HG03442 (cell line): ENCODE data around the gene POLR2E.
A peak's percentile ranks its signal among the peaks of the same experiment; 100 is the strongest.
"Not testable (repeated sequence)": the region's sequence is repeated elsewhere in the genome, so short reads cannot be mapped to it uniquely, and the experiment has no call there.

Source experiments
- ATAC-seq: cut with Tn5 transposase; IDR thresholded peaks from one replicate; pipeline ENCODE4 v1.9.1; 2021; ENCODE audit warnings: mild to moderate bottlenecking, moderate library complexity; ENCODE audit not compliant: unreplicated experiment

POLR2E gene

DNA sequence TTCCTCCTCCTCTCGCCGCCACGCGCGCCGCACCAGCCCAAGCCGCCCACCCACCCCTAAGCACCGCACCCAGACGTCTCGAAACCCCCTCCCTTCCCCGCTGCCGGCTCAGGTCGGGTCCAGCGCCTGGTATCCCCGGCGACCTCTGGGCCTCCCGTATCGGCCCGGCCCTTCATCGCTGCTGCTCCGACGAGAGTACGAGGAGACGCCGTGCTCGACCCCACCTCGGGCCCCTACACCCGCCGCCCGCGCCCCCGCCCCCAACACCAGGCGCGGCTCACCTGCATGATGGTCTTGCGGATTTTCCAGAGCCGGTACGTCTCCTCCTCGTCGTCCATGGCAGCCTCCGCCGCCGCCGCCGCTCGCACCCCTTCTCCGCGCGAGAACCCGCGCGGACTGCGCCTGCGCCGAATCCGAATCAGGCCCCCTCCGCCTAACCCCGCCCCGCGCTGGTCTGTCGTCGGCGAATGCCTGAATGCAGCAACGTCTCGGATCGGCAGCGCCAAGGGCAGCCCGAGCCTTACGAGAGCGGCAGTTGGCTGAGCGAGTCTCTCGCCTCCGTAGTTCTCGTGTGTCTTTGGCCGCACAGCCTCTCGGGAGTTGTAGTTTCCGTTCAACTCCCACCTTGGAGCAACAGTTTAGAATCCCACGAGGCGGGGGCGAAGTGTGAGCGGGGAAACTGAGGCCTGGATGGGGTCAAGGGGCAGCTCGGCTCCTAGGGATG is at the start of gene POLR2E:
TSS of gene POLR2E (minus strand) at position 398 of the 724 bp plus-strand sequence. CDS start at position 338, 60 bp downstream.
- ATAC-seq: peak; percentile 83

DNA sequence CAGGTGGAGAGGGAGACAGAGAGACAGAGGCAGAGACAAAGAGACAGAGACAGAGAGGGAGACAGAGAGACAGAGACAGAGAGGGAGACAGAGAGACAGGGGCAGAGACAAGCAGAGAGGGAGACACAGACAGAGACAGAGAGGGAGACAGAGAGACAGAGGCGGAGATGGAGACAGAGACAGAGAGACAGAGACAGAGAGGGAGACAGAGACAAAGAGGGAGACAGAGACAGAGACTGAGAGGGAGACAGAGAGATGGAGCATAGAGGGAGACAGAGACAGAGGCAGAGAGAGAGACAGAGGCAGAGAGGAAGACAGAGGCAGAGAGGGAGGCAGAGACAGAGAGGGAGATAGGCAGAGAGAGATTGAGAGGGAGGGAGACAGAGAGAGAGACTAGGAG is 49.6 kb upstream of the POLR2E start:
- ATAC-seq: no peak

DNA sequence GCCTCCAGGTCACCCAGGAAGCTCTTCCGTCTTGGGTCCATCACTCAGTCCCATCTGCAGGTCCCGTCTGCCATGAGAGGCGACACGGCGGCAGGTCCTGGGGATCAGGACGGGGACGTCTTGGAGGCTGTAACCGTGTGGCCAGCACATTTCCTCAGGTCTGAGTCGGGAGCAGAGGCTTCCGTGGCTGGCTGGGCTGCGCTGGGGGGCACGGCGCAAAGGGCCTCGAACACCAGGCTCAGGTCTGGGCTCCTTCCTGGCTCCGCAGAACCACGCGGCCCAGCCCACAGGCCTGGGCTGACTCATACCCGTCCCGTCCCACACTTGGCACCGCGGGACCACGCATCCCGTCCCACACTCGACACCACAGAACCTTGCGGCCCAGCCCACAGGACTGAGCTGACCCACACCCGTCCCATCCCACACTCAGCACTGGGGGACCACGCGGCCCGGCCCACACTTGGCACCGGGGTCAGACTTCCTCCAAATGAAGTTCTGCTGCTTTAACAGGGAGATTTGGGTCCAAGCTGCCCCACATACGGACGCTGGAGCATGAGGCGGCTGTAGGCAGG is 48.7 kb upstream of the POLR2E start:
- no peak for ATAC-seq

DNA sequence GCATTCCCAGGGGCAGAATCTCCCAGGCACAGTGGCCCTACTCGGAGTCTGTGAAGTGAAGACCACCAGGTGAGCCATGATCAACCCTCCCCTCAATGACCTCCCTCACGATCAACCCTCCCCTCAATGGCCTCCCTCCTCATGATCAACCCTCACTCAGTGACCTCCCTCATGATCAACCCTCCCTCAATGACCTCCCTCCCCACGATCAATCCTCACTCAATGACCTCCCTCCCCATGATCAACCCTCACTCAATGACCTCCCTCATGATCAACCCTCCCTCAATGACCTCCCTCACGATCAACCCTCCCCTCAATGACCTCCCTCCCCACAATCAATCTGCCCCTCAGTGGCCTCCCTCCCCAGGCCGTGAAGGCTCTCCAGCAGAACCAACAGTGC is 46.8 kb upstream of the POLR2E start:
- ATAC-seq: no peak

DNA sequence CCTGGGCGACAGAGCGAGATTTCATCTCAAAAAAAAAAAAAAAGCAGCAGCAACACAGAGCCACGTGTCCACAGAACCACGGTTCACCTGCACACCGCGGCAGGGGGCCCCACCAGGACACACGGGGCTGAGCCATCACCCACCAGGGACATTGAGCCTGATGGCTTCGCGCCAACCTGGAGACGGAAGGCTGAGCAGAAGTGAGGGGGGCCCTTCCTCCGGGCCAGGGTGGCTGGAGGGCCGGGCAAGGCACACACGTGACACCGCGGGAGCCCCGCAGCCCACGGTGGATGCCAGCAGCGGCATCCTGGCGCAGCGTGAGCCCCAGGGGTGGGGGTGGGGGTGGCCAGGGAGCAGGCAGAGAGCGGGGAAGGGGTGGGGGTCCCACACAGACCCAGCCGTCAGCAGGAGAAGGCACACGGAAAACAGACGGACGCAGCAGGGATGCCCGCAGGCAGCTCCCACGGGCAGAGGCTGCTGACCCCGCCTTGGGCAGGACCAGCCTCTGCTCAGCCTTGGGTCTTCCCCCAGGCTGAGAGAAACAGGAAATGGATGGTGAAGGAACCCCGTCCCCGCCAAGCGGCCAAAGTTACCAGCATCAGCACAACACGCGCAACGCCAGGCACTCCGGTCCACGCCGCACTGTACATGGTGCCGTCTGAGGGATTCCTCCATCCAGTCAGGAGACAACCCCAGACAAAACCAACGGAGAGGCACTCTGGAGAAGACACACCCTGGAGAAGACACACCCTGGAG is 45.3 kb upstream of the POLR2E start:
- no peak for ATAC-seq

DNA sequence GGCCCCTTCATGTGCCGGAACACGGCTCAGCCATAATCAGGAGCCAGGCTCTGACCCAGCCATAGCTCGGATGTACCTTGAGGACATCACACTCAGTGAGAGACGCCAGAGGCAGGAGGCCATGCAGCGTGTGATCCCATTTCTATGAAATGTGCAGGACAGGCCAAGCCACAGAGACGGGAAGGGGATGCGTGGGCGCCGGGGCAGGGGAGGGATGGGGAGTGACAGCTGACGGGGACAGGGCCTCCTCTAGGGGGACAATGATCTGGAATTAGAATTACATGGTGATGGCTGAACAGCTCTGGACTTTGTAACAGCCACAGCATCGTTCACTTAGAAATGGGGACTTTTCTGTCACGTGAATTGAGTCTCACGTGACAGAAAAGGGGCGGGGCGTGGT is 44.0 kb upstream of the POLR2E start:
- no peak for ATAC-seq

DNA sequence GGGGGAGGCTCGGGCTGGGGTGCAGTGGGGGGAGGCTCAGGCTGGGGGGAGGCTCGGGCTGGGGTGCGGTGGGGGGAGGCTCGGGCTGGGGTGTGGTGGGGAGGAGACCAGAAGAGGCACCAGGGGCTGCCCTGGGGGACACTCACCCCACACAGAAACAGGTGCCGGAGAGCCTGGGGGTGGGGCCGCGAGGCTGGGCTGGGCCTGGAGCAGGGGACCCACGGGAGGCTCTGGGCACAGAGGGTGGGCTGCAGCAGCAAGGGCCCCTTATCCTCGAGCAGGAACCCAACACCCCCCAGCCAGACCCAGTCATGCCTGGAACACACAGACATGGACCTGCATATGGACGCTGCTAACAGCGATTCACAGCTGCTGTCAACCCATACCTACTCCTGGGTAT is 42.9 kb upstream of the POLR2E start:
- no peak for ATAC-seq

DNA sequence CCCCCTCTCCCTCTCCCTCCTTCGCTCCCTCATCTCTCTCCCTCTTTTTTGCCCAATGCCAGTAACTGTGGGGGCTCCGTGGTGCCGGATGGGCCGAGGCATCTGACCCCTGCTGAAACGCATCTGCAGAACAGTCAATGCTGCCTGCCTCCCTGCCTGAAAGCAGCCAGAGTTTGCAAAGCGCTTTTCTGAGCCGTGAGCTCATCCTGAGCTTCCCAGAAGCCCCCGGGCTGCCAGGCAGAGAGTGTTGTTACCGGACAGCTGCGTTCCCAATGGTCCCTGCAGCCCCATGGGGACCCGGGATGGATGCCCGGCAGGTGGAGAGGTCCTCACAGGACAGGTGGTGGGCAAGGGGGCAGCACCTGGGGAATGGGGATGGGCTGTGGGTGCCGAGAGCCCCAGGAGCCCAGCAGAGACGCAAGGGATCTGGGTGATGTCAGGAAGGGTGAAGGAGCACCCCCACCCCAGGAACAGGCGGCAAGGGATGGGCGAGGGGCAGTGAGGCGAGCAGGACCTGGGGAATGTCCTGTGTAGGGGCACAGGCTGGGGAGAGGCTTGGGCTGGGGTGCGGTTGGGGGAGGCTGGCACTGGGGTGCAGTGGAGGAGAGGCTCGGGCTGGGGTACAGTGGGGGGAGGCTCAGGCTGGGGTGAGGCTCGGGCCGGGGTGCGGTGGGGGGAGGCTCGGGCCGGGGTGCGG is 41.6 kb upstream of the POLR2E start:
- ATAC-seq: no peak

DNA sequence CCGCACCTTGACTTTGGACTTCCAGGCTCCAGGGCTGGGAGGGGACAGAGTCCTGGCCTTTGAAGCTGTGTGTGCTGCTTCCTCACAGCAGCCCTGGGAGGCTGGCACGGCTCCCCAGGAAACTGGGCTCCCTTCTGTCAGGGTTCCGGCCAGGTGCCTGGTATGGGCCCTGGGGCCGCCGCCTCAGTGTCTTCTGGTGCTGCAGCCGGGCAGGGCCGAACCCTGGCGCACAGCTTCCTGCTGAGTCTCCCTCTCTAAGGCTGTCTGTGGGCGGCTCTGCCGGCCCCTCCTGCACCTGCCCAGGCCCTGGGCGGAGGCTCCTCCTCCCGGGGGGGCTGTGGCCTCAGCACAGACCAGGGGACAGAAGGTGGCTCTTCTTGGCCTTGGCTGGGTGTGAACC is 41.0 kb upstream of the POLR2E start:
- ATAC-seq: no peak

DNA sequence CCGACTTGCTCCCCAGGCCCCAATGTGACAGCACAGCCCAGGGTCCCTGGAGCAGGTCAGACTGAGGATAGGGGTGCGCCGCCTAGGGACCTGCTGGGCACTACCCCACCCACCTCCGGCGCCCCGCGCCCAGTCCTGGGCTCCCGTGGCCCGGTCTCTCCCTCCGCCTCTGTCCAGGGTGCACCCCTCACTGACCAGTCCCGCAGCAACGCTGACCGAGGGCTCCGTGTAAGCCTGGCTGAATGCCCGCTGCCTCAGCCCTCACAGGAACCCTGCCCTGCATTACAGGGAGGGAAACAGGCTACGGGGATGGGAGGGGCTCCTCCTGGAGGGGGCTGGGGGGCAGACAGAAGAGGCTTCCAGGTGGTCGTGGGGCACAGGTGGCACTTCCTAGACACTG is 40.3 kb upstream of the POLR2E start:
- ATAC-seq: no peak

DNA sequence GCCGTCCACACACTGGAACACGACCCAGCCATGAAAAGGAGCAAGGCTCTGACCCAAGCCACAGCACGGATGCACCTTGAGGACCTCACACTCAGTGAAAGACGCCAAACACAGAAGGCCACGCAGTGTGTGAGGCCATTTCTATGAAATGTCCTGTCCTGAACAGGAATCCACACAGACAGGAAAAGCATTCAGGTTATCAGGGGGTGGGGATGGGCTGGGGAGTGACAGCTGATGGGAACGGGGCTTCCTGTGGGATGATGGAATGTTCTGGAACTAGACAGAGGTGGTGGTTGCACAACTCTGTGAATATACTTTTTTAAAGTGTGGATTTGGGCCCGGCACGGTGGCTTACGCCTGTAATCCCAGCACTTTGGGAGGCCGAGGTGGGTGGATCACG is 39.3 kb upstream of the POLR2E start:
- no peak for ATAC-seq

DNA sequence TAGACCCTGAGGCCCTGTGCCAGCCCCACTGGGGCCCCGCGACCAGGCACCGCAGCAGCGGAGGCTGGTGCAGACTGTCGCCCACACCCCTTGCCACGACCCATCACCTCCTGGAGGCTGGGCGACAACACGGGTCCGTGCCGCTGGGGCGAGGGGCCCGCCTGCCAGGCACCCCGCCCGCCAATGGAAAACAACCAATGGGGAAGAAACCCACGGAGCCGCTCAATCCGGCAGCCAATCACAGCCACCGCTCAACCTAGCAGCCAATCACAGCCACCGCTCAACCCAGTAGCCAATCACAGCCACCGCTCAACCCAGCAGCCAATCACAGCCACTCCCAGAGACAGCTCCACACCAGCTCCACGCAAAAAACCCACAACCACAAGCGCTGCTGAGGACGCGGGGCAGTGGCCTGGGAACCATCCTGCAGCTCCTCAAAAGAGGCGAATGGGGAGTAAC is 38.3 kb upstream of the POLR2E start:
- ATAC-seq: peak; percentile 48

DNA sequence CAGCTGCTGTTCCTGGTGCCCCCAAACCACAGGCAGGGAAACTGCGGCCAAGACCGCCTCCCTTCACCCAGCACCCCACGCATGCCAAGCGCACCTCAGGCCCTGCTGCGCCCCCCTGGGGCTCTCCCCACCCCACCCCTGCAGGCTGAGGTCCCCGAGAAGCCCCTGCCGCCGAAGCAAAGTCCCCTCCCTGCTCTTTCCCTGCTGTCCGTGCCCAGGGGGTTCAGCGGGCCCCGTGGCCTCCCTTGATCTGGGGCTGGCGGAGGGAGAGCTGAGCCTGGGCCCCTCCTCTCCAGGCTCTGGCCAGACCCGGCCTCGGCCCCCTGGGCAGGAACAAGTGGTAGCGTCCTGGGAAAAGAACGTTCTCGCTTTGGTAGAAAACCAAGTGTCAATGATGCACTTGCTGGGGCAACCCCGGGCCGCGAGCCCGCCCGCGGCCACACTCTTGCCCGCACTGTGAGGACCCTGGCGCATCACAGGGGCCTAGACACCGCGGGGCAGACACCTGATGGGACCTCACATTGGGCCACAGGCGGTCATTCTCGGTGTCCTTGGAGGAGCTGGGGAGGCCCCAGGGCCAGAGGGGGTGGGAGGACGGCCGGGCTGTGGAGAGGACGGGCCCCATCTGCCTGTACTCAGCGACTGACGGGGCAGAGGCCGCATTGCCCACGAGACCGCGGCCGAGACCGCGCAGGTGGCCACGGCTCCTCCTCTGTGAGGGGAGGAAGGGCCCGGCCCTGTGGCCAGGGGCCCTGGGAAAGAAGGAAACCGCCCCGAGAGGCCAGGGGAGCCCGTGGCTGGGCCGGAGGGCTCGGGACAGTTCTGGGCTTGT is 37.6 kb upstream of the POLR2E start:
- peak; percentile 3 for ATAC-seq

DNA sequence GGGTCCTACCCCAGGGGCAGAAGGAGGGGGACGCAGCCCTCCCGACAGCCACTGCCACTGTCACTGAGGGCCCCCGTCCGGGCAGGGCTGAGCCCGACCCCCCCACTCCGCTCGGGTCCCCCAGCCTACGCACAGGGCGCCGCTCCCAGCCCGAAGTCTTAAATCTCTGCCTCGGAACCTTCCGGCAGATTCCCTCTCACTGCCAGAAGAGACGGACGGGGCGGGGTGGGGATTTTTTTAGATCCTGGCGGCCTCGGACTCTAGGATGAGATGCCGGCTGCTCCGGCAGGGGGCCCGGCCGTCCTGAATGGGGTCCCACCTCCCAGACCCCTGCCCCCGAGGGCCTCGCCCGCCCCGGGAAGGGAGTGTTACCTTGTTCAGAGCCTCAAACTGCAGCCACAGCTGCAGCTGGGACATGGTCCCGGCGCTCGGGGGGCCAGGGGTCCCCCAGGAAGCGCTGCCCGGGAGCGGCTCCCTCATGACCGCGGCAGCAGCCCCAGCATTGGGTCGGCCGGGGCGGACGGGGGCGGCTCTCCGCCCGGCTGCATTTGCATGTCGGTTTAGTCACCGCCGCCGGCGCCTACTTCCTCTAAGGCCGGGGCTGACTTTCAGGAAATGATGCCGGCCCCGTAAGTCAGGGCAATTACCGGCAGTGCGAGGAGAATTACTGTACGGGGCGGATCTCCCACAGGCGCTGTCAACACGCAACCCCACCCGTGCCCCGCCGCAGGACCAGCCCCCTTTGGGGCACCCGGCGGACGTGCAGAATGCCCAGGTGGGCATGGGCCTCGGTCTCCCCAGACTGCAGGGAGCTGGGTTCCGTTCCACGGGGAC is 36.8 kb upstream of the POLR2E start:
- ATAC-seq: peak; percentile 40

DNA sequence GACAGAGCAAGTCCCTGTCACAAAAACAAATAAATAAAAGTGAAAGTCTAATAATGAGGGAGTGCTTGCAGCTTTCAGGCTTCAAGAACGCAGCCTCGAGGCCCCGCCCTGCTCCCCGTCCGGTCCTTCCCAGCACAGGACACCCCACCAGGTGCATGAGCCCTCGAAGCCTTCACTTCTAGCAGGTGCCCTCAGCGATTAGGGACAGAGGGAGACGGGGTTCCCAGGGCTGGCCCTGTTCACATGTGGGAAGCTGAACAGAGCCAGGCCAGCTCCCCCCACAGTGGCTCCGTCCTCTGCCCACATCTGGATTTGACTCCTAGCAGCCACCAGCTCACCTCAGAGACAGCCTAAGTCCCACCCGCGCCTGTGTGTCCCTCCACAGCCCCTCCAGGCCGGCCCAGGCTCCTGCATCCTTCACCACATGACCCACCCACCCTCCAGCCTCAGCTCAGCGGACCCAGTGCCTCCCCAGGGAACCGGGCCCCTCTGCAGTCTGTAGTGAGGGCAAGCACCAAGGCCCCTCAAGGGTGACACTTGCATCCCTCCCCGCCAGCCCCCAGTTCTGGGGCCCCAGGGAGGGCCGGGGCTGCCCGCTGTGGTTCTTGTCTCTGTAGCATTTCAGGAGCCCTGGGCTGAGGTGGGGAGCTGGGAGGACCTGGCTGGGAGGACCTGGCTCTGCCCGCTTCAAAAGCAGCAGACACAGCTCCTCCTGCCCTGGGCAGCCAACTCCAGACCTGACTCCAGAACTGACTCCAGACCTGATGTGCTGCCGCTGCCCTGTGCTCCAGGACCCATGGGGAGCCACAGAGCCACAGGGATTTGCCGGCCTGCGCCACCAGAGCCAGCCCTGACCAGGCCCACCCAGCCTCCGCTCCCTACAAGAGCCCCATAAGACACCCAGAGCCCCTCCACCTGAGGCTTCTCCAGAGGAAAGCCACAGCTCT is 35.9 kb upstream of the POLR2E start:
- ATAC-seq: no peak

DNA sequence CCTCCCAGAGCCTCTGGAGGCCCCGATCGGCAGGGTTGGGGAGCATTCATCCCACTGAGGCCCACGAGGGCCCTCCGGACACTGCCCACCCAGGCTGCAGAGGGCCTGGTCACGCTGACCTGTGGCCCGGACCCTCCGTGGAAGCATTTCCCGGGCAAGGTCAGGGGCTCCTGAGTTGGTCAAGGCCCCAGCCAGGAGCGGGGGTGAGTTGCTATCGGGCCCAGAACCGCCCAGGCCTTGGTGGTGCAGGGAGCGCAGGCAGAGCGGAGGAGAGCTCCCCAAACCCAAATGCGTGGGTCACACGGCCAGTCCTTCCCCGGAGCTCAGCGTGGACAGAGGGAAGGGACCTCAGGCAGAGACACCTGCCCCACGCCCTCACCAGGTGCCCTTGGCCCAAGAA is 34.4 kb upstream of the POLR2E start:
- no peak for ATAC-seq

DNA sequence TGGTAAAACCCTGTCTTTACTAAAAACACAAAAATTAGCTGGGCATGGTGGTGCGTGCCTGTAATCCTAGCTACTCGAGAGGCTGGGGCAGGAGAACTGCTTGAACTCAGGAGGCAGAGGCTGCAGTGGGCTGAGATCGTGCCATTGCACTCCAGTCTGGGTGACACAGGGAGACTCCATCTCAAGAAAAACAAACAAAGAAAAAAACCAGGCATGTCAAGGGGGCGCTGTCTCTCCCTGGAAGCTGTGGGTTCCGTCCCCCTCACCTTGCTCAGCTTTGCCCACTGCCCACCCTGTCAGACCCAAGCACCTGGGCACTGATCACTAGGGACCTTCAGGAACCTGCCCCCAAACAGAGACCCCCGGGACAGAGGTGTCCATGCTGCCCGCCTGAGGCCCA is 33.9 kb upstream of the POLR2E start:
- ATAC-seq: not testable (repeated sequence)

DNA sequence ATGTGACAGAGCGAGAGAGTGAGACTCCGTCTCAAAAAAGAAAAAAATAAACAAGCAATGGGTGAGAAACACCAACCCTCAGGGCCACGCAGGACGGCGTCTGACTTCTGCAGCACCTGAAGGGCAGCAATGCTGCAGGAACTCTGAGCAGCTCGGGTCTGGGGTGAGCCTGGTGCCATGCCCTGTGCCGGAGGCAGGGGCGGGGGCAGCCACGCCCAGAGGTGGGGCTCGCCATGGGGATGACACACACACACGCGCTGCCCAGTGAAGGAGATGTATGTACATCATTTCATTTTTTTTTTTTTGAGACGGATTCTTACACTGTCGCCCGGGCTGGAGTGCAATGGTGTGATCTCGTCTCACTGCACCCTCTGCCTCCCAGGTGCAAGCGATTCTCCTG is 32.9 kb upstream of the POLR2E start:
- no peak for ATAC-seq
